HG02973 (cell line): ENCODE data around the gene GOLIM4.

Experiments
- ATAC-seq: cut with Tn5 transposase; IDR thresholded peaks from one replicate; pipeline ENCODE4 v1.9.1; 2021; ENCODE audit warnings: moderate library complexity; ENCODE audit not compliant: unreplicated experiment

GOLIM4 gene

DNA sequence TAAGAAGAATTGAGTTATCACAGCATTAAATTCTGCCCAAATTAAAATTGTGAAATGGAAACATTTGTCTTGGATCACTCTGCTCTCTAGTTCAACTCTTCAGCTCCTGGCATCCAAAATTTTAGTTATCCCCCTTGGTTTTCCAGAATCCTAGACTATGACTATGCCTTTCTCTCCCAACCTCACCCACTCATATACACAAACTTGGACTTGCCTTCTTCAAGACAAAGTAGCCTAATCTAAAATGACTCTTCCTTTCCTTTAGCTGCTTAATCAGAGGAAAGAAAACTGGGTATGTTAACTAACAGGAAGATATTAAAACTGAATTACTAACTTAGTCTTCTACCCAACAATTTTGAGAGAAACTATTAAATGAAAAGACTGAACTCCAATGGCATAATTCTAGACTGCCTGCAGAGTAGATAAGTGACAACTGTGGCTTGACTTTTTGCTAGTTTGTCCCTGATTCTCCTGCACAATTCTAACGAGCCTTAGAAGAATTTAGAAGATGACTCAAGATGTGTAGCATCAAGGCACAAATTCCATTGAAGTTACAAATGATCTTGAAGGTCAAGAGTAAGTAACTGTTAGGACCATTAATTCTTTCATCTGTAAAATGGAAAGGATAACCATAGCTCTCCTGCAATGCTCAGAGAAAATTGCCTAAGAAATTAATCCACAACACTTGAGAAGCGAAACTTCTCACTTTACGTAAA lies 5.2 kb upstream of the GOLIM4 start:
- no peak for ATAC-seq

DNA sequence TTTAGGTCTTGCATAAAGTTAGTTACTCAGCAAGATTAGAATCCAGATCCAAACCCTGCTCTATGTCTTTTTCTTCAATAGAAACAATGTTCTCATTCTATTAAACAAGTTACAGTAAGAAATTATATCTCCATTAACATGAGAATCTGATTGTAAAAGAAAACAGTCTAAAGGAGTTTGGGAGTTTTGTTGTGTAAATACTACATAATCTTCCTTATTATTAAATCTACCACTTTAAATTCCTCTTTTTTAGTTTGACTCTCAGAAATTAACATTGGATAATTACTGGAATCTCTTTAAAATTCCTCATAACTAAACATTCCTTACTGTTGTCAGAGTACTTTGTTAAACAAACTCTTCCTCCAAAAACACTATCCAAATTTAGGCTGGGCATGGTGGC lies 1.7 kb upstream of the GOLIM4 start:
- ATAC-seq, result no peak

DNA sequence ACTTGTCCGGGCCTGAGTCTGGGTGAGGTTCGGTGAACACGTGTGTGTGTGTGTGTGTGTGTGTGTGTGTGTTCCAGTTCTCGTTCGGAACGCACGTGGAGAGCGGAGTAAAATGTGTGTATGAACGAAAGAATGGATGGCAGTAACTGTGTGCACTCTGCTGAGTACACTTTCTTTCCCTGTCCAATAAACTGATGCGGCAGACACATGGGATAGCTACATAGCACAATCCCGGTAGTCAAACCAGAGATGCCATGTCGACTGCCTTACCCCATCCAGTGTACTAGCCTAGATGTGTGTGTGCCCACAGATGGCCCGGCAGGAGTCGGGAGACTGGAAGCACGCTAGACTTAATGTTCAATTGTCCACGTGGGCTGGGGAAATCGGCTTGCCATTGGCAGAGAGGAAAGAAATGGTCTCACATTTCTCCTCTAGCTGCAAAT lies 507 bp upstream of the GOLIM4 start:
- peak; percentile 4 for ATAC-seq

DNA sequence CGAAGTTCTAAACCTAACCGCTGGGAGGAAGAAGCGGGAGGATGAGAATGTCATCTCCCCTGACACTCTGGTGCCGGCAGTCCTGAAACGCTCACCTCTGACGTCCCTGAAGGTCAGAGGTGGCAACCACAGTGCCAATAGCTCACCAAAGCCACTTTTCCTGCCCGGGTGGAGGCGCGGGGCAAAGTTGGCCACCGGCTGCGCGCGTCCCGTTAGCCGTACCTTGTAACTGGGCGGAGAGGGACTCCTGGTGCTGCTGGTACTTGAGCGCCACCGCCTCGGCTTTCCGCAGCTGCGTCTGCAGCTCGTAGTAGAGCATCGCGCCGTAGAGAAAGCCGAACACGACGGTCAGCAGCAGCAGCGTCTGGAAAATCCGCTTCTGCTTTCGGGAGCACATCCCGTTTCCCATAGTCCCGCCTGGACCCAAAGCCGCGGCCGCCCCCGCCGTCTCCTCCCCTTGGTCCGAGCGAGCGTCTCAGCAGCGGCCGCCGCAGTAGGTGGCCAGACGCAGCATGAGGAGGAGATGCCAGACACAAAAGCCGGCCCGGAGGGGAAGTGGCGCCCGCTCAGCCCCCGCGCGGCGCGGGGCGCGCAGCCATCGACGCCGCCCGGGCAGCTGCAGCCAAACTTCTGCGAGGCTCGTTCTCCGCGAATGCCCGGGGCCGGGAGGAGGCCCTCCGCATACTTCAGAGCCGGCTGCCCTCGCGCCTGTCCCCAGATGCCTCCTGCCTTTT lies 680 bp downstream of the GOLIM4 start:
- ATAC-seq, result peak; percentile 47

DNA sequence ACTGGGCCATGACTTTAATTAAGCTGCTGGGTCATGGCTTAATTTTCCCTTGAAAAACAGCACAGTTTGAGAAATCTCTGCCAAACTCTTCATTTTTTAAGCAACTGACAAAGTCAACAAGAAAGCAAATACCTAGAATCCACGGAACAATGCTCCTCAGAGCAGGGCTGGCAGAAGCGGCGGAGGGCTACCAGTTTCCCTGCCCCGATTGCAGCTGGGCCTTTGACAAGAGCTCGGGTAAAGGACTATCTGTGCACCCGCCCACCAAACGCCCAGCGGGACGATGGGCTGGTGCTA lies 1.2 kb downstream of the GOLIM4 start:
- no peak for ATAC-seq

DNA sequence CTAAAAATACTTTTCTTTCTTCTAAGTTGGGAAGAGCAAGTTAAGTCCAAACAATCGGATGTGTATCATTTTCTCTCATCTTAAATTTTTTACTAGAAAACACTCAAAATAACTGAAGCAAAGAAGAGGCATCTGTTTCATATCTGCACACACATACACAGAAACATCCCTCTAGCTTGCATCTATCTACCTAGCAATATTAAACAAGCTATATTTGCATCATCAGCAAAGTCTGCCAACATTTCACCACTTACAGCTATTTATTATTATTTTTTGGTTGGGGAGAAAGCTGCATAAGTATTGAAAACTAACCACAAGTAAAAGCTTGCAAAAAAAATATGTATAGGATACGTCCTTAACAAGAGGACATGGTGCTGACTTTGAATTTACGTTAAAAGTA lies 1.9 kb downstream of the GOLIM4 start:
- no peak for ATAC-seq

DNA sequence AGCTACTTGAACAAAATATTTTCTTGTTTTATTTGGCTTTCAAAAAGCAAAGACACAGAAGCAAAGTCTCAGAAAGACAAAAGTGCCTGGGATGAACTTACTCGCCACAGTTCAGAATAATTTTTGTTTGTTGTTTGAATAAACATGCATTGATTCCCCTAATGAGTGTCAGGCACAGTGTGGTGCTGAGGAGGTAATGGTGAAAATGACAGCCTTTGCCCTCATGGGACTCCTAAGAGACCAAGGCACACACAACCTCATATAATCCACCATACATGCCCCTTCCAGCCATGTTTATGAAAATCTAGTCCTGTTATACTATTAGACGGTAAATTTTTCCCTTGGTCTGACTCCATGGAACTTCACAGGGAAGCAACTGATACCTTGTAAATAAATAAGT lies 2.5 kb downstream of the GOLIM4 start:
- ATAC-seq, result no peak

DNA sequence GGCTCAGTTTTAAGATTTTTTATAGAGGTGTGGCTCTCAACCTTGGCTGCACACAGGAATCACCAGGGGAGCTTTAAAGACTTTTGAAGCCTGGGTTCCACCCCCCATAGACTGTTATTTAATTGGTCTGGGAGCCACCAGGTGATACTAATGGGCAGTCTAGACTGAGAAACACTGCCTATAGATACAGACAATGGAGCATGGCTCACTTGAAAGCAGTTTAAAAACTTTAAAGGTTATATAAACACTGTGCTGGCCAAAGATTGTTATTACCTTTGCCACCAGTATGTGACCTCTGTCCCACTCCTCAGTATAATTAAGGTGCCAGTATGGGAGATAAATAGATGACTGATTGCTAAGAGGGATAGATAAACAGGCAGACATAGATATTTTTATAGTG lies 3.8 kb downstream of the GOLIM4 start:
- ATAC-seq, result no peak

DNA sequence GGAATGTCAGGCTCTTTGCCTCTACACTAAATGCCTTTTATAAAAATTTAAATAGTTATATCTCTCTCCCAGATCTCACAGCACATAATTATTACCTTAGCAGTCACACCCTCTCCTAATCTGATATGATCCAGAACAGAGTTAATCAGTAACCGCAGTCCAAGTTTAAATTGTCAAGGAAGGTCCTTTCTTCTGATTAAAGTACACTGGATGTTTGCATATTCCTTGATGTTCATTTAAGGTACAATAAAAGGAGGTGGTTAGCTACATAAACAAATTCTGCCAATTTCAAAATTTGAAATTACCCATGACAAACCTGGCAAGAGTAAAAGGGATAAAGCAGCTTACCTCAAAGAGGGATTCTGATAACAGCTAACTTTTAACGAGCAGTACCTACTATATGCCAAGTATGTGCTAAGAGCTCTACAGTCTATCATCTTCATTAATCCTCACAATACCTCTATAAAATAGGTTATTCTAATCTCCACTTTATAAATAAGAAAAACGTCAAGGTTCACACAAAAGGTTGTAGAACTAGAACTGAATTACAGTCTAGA lies 4.3 kb downstream of the GOLIM4 start:
- no peak for ATAC-seq

DNA sequence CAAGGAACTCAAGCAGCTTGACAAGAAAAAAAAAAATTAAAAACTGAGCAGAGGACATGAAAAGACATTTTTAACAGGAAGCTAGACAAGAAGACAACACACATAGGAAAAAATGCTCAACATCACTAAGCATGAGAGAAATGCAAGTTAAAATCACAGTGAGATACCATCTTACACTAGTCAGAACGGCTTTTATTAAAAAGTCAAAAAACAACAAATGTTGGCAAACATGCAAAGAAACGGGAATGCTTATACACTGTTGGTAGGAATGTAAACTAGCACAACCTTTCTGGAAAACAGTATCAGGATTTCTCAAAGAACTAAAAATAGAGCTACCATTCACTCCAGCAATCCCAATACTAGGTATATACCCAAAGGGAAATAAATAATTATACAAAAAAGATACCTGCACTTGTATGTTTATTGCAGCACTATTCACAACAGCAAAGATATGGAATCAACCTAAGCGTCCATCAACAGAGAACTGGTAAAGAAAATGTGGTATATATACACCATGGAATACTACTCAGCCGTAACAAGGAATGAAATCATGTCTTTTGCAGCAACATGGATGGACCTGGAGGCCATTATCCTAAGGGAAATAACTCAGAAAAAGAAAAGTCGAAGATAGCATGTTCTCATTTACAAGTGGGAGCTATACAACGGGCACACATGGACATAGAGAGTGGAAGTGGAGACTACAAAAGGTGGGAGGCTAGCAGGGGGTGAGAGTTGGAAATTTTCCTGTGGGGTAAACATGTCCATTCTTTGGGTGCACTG lies 5.2 kb downstream of the GOLIM4 start:
- no peak for ATAC-seq

DNA sequence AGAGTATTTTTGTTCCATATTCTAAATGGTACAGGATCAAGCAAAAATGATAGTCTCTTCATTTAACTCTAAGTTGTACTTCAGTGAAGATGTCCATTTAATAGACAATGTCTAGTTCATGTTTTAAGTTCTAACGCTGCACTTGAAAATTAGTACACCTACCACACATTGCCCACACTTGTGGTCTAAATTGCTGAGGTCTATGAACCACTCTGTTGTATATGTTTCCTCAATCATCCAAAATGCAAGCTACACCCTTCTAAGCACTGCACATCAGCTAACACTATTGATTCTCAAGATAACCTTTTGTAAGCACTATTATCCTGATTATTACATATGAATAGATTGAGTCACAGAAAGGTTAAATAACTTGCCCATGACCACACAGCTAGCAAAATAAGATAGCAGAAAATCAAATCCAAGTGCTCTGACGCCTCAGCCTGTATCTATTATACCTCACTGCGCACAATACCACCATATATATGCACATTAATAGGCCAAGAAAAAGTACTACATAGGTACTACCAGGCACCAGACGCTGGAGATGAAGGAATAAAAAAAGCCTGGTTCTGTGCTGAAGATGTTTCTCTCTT lies 6.4 kb downstream of the GOLIM4 start:
- ATAC-seq, result no peak

DNA sequence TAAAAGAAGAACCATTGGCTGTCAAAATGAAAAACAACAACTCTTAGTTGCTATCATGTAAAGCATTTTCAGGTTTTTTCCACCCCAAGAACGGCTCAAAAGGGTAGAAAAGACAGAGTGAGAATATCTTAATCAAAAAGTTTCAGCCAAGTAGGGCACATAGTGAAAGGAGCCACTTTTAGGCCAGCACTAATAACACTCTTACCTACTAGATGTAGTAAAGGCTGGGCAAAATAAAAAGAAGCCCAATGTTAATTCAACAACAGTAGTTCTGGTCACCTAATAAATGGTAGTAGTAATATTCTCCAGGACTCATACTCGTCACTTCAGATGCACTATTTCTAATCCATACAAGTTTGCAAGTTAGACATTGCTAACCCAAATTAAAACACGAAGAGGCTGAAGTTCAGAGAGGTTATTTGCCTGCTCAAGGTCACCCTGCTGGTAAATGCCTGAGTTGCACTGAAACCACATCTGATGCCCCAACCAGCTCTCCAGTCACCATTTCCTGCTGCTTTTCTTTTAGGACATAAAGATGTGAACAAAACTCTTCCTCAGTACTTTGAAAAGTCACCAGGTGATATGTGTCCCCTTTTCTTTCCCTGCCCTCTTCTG lies 7.5 kb downstream of the GOLIM4 start:
- ATAC-seq, result peak; percentile 74

DNA sequence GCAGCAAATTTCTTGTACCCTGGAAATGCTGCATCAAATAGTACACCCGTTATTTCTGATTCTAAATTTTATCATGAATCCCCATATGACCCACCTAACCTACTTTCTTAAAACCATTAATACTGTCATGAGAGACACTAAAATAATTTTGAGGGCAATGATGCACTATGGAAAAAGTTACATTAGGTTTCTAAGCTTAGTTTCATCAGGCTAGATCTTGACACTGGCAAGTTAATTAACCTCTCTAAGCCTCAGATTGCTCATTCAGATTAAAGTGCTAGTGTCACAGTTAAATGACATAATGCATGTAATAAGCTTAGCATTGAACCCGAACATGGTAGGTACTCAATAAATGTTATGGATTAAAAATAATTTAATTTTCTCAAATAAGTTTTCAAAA lies 8.2 kb downstream of the GOLIM4 start:
- ATAC-seq, result no peak

DNA sequence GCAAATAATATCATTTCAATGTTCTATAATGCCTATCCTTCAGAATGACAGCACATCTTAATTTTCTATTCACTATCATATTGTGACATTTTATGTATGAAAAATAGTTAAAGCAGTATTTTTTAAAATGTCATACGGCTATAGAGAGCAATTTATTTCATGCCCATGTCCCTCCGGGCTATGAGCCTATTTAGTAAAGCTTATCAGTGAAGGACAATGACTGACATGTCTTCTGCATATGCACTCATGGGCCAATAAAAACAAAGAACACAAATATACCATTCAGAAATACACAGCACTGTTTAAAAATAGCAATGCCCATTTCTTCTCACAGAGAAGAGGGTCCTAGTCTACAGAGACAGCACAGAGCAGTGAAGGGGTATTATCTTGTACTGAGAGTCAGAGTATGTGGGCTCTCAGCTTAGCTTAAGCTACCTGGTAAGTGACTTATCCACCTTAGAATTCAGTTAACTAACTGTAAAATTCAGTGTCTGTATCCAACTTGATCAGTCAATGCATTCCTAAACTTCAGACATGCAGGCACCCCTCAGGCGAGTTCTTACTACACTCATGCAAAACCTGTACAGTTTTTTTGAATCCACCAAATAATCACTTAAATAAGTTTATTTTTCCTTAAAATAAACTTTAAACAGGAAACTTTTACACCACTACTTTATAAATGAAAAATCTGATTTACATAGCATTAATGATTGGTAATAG lies 9.0 kb downstream of the GOLIM4 start:
- ATAC-seq, result no peak

DNA sequence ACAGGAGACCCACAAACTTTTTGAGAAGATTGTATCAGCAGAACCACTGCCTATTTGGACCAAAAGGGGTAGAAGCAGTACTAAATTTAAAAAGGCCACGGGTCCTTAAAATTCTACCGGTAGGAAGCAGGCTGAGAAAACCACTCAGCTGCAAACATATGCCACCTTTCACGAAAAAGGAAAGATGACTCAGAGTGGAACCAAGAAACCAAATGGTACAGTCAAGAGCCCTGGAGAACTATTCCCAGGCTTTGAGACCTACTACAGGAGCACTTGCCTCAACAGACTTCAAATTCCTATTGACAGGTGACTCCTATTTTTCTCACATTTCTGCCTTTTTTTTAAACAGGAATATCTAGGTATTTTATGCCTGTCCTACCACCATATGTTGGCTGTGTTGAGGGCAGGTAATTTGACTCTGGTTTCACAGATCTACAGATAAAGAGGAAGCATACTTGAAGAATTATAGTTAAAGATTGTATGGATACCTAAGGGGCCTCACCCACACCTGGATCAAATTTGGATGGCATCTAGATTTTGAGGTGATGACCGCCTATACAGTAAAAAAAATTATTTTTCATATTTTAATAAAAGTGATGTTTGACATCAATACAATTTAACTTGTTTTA lies 10.1 kb downstream of the GOLIM4 start:
- peak; percentile 69 for ATAC-seq

DNA sequence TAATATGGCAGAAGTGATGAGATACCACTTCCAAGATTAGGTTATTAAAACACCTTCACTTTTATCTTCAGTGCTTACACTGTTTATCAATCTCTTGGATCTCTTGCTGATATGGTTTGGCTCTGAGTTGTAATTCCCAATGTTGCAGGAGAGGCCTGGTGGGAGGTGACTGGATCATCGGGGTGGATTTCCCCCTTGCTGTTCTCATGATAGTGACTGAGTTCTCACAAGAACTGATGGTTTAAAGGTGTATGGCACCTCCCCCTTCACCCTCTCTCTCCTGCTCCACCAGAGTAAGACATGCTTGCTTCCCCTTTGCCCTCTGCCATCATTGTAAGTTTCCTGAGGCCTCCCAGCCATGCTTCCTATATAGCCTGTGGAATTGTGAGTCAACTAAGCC lies 11.8 kb downstream of the GOLIM4 start:
- ATAC-seq, result no peak

DNA sequence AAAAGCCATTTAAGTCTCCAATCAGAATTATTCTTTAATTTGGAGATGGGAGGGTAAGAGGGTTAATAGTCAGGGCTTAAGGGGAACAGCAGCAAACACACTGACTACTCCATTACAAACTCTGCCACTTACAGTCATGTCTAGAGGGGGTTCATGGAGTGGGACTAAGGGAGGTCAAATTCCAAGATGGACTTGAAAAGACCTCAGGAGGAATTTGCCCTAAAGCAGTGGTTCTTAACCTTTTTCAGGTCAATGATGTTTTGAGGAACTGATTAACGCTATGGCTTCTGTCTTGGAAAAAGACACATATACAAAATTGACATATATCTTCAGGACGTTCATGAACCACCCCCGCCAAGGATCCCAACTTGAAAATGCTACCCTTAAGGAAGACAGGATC lies 13.9 kb downstream of the GOLIM4 start:
- ATAC-seq, result no peak

DNA sequence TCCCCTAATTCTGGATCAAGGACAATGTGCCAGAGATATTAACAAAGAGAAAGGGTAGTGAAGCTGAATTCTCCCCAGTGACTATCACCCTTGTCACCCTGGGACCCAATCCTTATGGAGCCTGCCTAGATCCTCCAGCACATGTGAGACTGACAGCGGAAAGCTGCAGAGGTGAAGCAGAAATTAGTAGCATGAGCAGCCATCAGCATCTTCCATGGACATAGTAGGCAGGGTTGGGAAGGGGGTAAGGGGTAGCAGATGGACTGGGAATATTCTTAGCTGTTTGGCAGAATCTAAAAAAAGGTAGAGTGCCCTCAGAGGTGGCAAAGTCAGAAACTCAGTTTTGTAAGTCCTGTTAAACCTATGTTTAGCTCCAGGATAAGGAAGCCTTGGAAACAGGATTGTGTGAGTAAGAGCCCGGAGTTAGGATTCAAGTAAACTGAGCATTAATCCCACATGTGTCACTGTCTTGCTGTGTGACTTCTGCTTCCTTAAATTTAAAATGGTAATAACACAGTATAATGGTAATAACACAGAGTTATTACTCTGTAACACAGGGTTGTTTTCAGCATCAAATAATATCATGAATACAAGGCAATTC lies 14.5 kb downstream of the GOLIM4 start:
- ATAC-seq, result no peak

DNA sequence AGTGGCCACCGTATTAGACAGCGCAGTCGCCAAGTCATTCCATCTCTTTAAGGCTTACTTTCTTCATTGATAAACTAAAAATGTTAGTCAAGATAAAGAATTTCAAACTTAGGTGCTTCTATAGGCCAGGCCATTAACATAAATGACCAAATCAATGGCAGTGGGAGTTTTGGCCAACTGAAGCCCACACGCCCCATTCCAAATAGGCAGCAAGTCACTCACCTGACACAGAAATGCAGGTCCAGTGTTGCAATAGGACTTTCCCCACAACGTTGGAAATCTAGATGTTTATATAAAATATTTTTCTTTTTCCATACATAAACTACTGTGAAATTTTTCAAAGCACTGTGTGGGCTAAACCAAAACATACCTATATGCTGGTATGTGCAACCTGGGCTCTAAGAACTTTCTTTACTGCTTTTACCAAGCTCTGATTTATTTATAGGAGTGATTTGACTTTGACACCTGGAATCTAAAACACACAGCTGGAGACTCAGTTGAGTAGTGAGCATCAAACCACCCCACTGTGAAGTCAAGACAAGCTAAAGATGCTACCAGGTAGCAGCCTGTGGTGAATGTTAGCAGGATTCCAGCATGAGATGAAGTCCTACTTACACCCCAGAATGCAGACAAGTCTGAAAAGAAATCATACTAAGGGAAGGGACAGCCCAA lies 15.1 kb downstream of the GOLIM4 start:
- ATAC-seq, result no peak
